PFSK-1 (cell line): ENCODE data around the gene ITPKB.

Experiments used
- FOXP2 ChIP-seq: optimal IDR thresholded peaks from 2 replicates; pipeline ENCODE3; 2011; ENCODE audit warnings: borderline replicate concordance, control low read depth, inconsistent platforms; ENCODE audit not compliant: insufficient read depth; ENCODE audit errors: extremely low read length, extremely low read depth
- POLR2AphosphoS5 ChIP-seq: IDR thresholded peaks from 2 replicates; pipeline ENCODE4 v1.6.1; 2012; ENCODE audit warnings: low read depth, mild to moderate bottlenecking, control low read depth, low read length, moderate library complexity
- TAF1 ChIP-seq: IDR thresholded peaks from 2 replicates; pipeline ENCODE4 v1.6.1; 2012; ENCODE audit warnings: low read length, control low read depth, borderline replicate concordance; ENCODE audit not compliant: insufficient read depth
- TF ChIP-seq, protein P1 (sequence below), 2 experiments: IDR thresholded peaks; 2 replicates each; pipeline versions ENCODE4 v1.6.1 to v1.8.0; 2011 to 2012; ENCODE audit warnings: low read depth in 2 of 2, low read length in 2 of 2, control low read depth in 1 of 2, inconsistent platforms in 1 of 2, mild to moderate bottlenecking in 1 of 2, moderate library complexity in 1 of 2; ENCODE audit not compliant: insufficient read depth in 1 of 2

DNA sequence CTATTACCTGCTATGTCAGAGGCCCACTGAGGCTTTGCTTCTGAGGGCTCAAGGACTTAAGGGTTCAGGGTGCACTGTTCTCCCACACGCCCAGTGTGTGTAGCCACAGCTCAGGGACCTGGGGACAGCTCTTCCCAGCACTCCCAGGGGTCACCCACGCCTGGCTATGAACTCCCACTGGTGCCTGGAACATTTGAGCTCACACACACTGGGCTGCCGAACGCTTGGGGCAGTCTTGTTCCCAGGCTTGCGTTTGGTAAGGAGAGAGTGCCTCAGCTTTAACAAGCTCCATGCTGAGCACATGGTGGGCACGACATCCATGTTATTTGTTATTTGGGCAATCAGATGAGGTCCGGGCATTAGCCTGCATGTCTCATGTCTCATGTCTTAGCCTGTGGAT lies 153.0 kb downstream of the ITPKB start:
- TF ChIP-seq POLR2AphosphoS5, result no peak
- TF ChIP-seq, protein P1, sequence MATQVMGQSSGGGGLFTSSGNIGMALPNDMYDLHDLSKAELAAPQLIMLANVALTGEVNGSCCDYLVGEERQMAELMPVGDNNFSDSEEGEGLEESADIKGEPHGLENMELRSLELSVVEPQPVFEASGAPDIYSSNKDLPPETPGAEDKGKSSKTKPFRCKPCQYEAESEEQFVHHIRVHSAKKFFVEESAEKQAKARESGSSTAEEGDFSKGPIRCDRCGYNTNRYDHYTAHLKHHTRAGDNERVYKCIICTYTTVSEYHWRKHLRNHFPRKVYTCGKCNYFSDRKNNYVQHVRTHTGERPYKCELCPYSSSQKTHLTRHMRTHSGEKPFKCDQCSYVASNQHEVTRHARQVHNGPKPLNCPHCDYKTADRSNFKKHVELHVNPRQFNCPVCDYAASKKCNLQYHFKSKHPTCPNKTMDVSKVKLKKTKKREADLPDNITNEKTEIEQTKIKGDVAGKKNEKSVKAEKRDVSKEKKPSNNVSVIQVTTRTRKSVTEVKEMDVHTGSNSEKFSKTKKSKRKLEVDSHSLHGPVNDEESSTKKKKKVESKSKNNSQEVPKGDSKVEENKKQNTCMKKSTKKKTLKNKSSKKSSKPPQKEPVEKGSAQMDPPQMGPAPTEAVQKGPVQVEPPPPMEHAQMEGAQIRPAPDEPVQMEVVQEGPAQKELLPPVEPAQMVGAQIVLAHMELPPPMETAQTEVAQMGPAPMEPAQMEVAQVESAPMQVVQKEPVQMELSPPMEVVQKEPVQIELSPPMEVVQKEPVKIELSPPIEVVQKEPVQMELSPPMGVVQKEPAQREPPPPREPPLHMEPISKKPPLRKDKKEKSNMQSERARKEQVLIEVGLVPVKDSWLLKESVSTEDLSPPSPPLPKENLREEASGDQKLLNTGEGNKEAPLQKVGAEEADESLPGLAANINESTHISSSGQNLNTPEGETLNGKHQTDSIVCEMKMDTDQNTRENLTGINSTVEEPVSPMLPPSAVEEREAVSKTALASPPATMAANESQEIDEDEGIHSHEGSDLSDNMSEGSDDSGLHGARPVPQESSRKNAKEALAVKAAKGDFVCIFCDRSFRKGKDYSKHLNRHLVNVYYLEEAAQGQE (IDR thresholded peaks at IDR 0.05; ENCODE audit: insufficient read depth in 1 of 2, low read depth in 2 of 2, low read length in 2 of 2), result no peak
- no peak for TF ChIP-seq TAF1
- TF ChIP-seq FOXP2, result no peak
